Measurements from ENCODE around the gene C1QC.

Gene C1QC

DNA sequence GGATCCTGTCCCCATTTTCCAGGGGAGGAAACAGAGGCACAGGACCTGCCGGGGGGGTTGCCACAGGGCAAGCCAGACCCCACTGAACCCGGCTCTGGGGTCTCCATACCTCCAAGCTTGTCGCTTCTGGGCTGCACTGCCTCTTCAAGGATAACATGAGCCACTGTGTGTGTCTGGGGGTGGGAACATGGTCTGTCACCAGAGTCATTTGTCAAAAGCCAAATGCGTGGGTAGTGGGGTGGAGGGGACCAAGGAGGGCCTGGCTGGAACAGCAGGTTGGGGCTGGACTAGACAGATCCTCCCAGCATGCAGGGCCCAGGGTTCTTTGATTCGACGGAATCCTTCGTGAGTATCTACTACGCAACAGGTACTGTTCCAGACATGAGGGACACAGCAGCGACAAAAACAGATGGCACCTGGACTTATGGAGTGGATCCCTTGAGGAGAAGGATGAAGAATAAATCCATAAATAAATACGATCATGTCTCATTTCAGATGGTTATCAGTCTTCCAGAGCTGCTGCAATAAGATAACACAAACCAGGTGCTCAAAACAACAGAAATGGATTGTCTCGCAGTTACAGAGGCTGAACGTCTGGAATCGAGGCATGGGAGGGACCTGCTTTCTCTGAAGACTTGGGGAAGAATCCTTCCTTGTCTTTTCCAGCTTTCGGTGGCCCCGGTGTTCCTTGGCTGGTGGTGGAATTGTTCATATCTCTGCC, 38.3 kb downstream of the C1QC start:
- DNase-seq (ENCODE audit: low read depth): no peak

DNA sequence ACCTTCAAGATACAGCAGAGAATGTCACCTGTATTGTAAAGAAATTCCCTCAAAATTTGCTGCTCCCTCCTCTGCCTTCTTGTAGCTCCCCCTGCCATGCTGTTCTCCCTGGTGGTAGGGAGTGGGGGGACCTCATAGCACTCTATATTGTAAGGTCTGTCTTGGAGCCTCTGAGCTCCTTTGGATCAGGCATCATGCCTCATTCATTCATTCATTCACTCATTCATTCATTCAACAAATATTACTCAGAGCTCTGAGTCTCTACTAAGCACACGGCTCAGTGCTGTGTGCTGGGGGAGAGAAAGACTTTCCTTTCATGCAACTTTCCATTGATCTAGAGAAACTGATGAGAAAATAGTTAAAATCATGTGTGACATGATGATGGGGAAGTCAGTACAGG, 40.1 kb downstream of the C1QC start:
- no peak for DNase-seq (ENCODE audit: low read depth)

DNA sequence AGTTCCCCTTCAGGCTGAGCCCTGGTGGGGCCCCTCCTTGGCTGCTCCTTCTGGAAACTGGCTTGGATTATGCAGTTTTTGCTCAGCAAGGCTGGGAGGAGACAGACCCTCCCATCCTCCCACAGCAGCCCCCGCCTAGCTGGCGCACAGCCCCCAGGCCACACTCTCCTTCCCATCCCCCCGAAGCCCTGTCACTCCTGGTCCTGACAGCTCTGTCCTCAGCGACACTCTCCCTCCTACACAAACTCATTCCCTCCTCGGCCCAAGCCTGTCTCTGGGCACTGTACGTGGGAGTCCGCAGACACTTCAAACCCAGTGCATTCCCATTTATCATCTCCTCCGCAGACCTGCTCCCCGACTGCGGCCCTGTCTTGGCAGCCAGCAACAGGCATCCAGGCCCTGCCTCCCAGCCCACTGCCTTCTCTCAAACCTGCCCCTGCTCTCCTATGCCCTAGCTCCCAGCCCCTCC, 42.2 kb downstream of the C1QC start:
- no peak for DNase-seq (ENCODE audit: low read depth)

- no peak for DNase-seq (ENCODE audit: low read depth)
Observed at GRCh38 chr1:22687191-22687590, 43.8 kb downstream of the C1QC start.

GRCh38 chr1:22688466-22688865, 45.0 kb downstream of the C1QC start:
- no peak for DNase-seq (ENCODE audit: low read depth)

DNA sequence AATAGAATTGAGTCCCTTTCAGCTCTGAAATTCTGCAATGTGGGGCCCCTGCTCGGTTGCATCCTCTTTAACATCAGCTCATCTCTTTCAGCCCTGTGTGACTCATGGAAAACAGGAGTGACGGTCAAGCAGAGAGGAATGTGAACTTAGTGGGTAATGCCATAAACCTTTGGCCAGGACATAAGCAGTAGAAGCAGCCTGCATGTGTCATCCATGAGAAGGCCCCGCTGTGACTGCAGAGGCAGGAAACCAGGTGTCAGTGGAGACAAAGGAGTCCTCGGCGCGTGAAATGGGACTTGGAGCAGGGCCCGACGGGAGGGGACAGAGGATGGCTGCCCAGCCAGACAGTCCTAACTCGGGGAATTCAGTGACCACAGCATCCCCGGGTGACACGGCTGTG, 46.1 kb downstream of the C1QC start:
- no peak for DNase-seq (ENCODE audit: low read depth)

GRCh38 chr1:22691031-22691753, 47.8 kb downstream of the C1QC start:
- no peak for DNase-seq (ENCODE audit: low read depth)

- no peak for DNase-seq (ENCODE audit: low read depth)
Observed at GRCh38 chr1:22694172-22694571, 50.7 kb downstream of the C1QC start.

GRCh38 chr1:22696610-22697009, 53.2 kb downstream of the C1QC start:
- no peak for DNase-seq (ENCODE audit: low read depth)

Data from activated gamma-delta T cell treated with anti-CD3 and anti-CD28 coated beads, Interleukin-2, amount 50 U/mL, for 16 hours (primary cell).